HepG2 (cell line): ENCODE measurements around the gene LIF. TPM values are rescaled to one million over a fixed set of nuclear protein-coding genes. Genes with fewer than 3 reads are reported as not detected.

ENCODE experiments used
- FOXO1 ChIP-seq: sonication (generic); formaldehyde crosslinking; IDR thresholded peaks from 2 replicates; pipeline ENCODE4 v1.4.0; 2020; ENCODE audit warnings: missing genetic modification reagents
- MAF1 ChIP-seq: sonication (generic); formaldehyde crosslinking; IDR thresholded peaks from 2 replicates; pipeline ENCODE4 v1.5.0; 2020; ENCODE audit warnings: missing genetic modification reagents, borderline replicate concordance
- NFATC3 ChIP-seq: sonication (generic); formaldehyde crosslinking; IDR thresholded peaks from 2 replicates; pipeline ENCODE4 v1.5.1; 2020; ENCODE audit warnings: mild to moderate bottlenecking, missing genetic modification reagents
- SMAD1 ChIP-seq: sonication (generic); formaldehyde crosslinking; IDR thresholded peaks from 2 replicates; pipeline ENCODE4 v1.4.0; 2020; ENCODE audit warnings: missing genetic modification reagents, low read depth, mild to moderate bottlenecking, borderline replicate concordance
- ZNF274 ChIP-seq: sonication (generic); formaldehyde crosslinking; IDR thresholded peaks from 2 replicates; pipeline ENCODE4 v1.5.1; 2020; ENCODE audit warnings: mild to moderate bottlenecking, missing genetic modification reagents
- ZNF318 ChIP-seq: sonication (generic); formaldehyde crosslinking; IDR thresholded peaks from 2 replicates; pipeline ENCODE4 v1.4.0; 2020; ENCODE audit warnings: mild to moderate bottlenecking, missing genetic modification reagents
- ZNF484 ChIP-seq: sonication (generic); formaldehyde crosslinking; IDR thresholded peaks from 2 replicates; pipeline ENCODE4 v1.5.1; 2020; ENCODE audit warnings: mild to moderate bottlenecking, low read depth, missing genetic modification reagents, borderline replicate concordance
- ZNF572 ChIP-seq: sonication (generic); formaldehyde crosslinking; IDR thresholded peaks from 2 replicates; pipeline ENCODE4 v1.5.1; 2020; ENCODE audit warnings: mild to moderate bottlenecking, missing genetic modification reagents
- ZNF839 ChIP-seq: sonication (generic); formaldehyde crosslinking; IDR thresholded peaks from 2 replicates; pipeline ENCODE4 v1.4.0; 2020; ENCODE audit warnings: missing genetic modification reagents, mild to moderate bottlenecking, borderline replicate concordance
- polyA plus RNA-seq, 8 experiments: library from polyadenylated mRNA; depleted of rRNA in 3 of 8; stranded (reverse) in 7 of 8; unstranded in 1 of 8; fragments of >200 nt; fragmentation: Illumina TruSeq in 4 of 8; extraction: Trizol in 4 of 8; gene quantifications; 2 replicates each; pipeline versions ENCODE4 v1.2.1 to v1.2.3, GENCODE V29; 2011 to 2016; ENCODE audit warnings: low read depth in 4 of 8, missing spikeins in 1 of 8, mixed read lengths in 1 of 8; ENCODE audit not compliant: insufficient read depth in 1 of 8
- total RNA-seq, 5 experiments: library from RNA; depleted of rRNA; stranded (reverse); fragments of >200 nt; fragmentation: Illumina TruSeq; extraction: Trizol; gene quantifications; 2 replicates each; pipeline ENCODE4 v1.2.3, GENCODE V29; 2016; ENCODE audit warnings: low read depth in 1 of 5
- TF ChIP-seq, protein P1 (sequence below): sonication (generic); formaldehyde crosslinking; IDR thresholded peaks from 2 replicates; pipeline ENCODE4 v1.5.1; 2020; ENCODE audit warnings: mild to moderate bottlenecking, missing genetic modification reagents
- TF ChIP-seq, protein P2 (sequence below): sonication (generic); formaldehyde crosslinking; IDR thresholded peaks from 2 replicates; pipeline ENCODE4 v1.4.0; 2020; ENCODE audit warnings: missing genetic modification reagents
- TF ChIP-seq, protein P3 (sequence below): sonication (generic); formaldehyde crosslinking; IDR thresholded peaks from 2 replicates; pipeline ENCODE4 v1.4.0; 2020; ENCODE audit warnings: mild to moderate bottlenecking, missing genetic modification reagents
- TF ChIP-seq, protein P4 (sequence below): sonication (generic); formaldehyde crosslinking; IDR thresholded peaks from 2 replicates; pipeline ENCODE4 v1.8.1; 2022; ENCODE audit warnings: low read depth, mild to moderate bottlenecking, missing genetic modification reagents

LIF gene
- total and polyA plus RNA-seq, 2 of the 13 experiments (the other 11 are each of a cell fraction or from before 2014, with no cell fraction given) = 3.6 to 8.5 TPM

DNA sequence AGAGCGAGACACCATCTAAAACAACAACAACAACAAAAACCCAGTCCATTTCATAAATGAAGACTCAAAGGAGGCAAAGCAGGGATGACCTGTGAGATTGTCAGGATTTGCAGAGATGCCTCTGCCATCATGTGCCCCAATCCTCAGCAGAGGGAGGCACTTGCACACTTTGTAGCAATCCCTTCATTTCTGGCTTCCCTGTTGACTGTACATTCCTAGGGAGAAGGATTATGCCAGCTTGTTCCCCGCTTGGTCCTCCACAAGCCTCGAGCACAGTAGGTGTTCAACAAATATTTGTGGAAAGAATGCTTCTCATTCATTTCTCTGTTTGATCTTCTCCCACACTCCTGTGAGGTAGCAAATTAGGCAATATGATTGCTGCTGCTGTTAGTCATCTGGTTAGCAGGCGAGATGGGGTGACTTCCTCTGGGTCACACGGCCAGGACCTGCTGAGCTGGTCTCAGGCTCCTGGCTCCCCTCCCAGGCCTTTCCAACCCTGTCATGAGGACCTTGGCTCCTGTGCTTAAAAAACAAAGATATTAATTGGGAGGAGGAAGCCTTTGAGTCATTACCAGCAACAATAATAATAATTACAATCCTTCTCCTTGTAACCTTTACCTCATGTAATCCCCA lies 34.1 kb downstream of the LIF start (continued):
- TF ChIP-seq ZNF318 (CRISPR knock-in tag) (no peak), NFATC3 (no peak), ZNF572 (CRISPR knock-in tag) (no peak), ZNF484 (CRISPR knock-in tag) (no peak), FOXO1 (peak; percentile 66), ZNF839 (CRISPR knock-in tag) (no peak), MAF1 (CRISPR knock-in tag) (no peak), SMAD1 (CRISPR knock-in tag) (no peak), ZNF274 (CRISPR knock-in tag) (no peak)
- TF ChIP-seq, protein P1, sequence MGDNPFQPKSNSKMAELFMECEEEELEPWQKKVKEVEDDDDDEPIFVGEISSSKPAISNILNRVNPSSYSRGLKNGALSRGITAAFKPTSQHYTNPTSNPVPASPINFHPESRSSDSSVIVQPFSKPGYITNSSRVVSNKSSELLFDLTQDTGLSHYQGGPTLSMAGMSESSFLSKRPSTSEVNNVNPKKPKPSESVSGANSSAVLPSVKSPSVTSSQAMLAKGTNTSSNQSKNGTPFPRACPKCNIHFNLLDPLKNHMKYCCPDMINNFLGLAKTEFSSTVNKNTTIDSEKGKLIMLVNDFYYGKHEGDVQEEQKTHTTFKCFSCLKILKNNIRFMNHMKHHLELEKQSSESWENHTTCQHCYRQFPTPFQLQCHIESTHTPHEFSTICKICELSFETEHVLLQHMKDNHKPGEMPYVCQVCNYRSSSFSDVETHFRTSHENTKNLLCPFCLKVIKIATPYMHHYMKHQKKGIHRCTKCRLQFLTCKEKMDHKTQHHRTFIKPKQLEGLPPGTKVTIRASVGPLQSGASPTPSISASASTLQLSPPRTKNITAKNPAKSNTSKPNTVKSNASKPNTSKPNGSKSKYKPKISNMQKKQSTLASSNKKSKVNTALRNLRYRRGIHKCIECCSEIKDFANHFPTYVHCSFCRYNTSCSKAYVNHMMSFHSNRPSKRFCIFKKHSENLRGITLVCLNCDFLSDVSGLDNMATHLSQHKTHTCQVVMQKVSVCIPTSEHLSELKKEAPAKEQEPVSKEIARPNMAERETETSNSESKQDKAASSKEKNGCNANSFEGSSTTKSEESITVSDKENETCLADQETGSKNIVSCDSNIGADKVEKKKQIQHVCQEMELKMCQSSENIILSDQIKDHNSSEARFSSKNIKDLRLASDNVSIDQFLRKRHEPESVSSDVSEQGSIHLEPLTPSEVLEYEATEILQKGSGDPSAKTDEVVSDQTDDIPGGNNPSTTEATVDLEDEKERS (CRISPR knock-in tag) = no peak; the same call in 1 of the 2 replicates
- TF ChIP-seq, protein P2, sequence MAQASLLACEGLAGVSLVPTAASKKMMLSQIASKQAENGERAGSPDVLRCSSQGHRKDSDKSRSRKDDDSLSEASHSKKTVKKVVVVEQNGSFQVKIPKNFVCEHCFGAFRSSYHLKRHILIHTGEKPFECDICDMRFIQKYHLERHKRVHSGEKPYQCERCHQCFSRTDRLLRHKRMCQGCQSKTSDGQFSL = no peak
- TF ChIP-seq, protein P3, sequence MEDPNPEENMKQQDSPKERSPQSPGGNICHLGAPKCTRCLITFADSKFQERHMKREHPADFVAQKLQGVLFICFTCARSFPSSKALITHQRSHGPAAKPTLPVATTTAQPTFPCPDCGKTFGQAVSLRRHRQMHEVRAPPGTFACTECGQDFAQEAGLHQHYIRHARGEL (CRISPR knock-in tag) = no peak
- TF ChIP-seq, protein P4, sequence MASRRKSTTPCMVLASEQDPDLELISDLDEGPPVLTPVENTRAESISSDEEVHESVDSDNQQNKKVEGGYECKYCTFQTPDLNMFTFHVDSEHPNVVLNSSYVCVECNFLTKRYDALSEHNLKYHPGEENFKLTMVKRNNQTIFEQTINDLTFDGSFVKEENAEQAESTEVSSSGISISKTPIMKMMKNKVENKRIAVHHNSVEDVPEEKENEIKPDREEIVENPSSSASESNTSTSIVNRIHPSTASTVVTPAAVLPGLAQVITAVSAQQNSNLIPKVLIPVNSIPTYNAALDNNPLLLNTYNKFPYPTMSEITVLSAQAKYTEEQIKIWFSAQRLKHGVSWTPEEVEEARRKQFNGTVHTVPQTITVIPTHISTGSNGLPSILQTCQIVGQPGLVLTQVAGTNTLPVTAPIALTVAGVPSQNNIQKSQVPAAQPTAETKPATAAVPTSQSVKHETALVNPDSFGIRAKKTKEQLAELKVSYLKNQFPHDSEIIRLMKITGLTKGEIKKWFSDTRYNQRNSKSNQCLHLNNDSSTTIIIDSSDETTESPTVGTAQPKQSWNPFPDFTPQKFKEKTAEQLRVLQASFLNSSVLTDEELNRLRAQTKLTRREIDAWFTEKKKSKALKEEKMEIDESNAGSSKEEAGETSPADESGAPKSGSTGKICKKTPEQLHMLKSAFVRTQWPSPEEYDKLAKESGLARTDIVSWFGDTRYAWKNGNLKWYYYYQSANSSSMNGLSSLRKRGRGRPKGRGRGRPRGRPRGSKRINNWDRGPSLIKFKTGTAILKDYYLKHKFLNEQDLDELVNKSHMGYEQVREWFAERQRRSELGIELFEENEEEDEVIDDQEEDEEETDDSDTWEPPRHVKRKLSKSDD (CRISPR knock-in tag) = 0 out of 2 replicates have a peak, but pooled peaks have one; percentile 53
